ENCODE results near the gene SPRR2E.
"Not testable (repeated sequence)": the region's sequence is repeated elsewhere in the genome, so short reads cannot be mapped to it uniquely, and the experiment has no call there.

SPRR2E gene

GRCh38 chr1:153094426-153094825 lies at the start of gene SPRR2E:
Gene SPRR2E, minus strand, starts transcription at chr1:153094526. Its CDS starts 775 bp downstream, at chr1:153093751.
- no peak for DNase-seq

GRCh38 chr1:153141377-153141776 lies 47.1 kb upstream of the SPRR2E start:
- no peak for DNase-seq

- no peak for DNase-seq
Observed at GRCh38 chr1:153140484-153140883, 46.2 kb upstream of the SPRR2E start.

- no peak for DNase-seq
Observed at GRCh38 chr1:153133743-153134142, 39.4 kb upstream of the SPRR2E start.

- no peak for DNase-seq
Observed at GRCh38 chr1:153133267-153133666, 38.9 kb upstream of the SPRR2E start.

- not testable (repeated sequence) for DNase-seq
Observed at GRCh38 chr1:153128688-153129087, 34.4 kb upstream of the SPRR2E start.

GRCh38 chr1:153127296-153127695 lies 33.0 kb upstream of the SPRR2E start:
- DNase-seq = no peak

- DNase-seq = no peak
Observed at GRCh38 chr1:153125536-153125935, 31.2 kb upstream of the SPRR2E start.

- not testable (repeated sequence) for DNase-seq
Observed at GRCh38 chr1:153123793-153124192, 29.5 kb upstream of the SPRR2E start.

- peak; percentile 94 for DNase-seq
Observed at GRCh38 chr1:153122831-153123421, 28.6 kb upstream of the SPRR2E start.

GRCh38 chr1:153120945-153121344 lies 26.6 kb upstream of the SPRR2E start:
- DNase-seq = no peak

GRCh38 chr1:153119491-153119971 lies 25.2 kb upstream of the SPRR2E start:
- DNase-seq = no peak

- not testable (repeated sequence) for DNase-seq
Observed at GRCh38 chr1:153115264-153115663, 20.9 kb upstream of the SPRR2E start.

- no peak for DNase-seq
Observed at GRCh38 chr1:153113416-153113815, 19.1 kb upstream of the SPRR2E start, which contains the start of gene SPRR2F. Gene SPRR2F, minus strand, starts transcription at chr1:153113516. Its CDS starts 783 bp downstream, at chr1:153112733.

- not testable (repeated sequence) for DNase-seq
Observed at GRCh38 chr1:153112454-153112853, 18.1 kb upstream of the SPRR2E start.

- DNase-seq = no peak
Observed at GRCh38 chr1:153100245-153100644, 5.9 kb upstream of the SPRR2E start.

GRCh38 chr1:153099461-153100045 lies 5.2 kb upstream of the SPRR2E start:
- DNase-seq = no peak

GRCh38 chr1:153095764-153096163 lies 1.4 kb upstream of the SPRR2E start:
- DNase-seq = no peak

GRCh38 chr1:153087652-153088051 lies 6.7 kb downstream of the SPRR2E start:
- no peak for DNase-seq

- no peak for DNase-seq
Observed at GRCh38 chr1:153081736-153082135, 12.6 kb downstream of the SPRR2E start.

- no peak for DNase-seq
Observed at GRCh38 chr1:153072806-153073726, 21.3 kb downstream of the SPRR2E start.

GRCh38 chr1:153071511-153071910 lies 22.8 kb downstream of the SPRR2E start, which contains the start of gene SPRR2B:
Gene SPRR2B, minus strand, starts transcription at chr1:153071611. Its CDS starts 772 bp downstream, at chr1:153070839.
- no peak for DNase-seq

GRCh38 chr1:153070243-153070642 lies 24.1 kb downstream of the SPRR2E start:
- no peak for DNase-seq

Measured in DMS79 (cell line).